Measurements from ENCODE around the gene TFAP2E. TPM values are rescaled to one million over a fixed set of nuclear protein-coding genes. Genes with fewer than 3 reads are reported as not detected.

The TFAP2E gene
- total RNA-seq, 4 donors from 2014 or later: 0.97 to 3.6 TPM; not detected in 2

DNA sequence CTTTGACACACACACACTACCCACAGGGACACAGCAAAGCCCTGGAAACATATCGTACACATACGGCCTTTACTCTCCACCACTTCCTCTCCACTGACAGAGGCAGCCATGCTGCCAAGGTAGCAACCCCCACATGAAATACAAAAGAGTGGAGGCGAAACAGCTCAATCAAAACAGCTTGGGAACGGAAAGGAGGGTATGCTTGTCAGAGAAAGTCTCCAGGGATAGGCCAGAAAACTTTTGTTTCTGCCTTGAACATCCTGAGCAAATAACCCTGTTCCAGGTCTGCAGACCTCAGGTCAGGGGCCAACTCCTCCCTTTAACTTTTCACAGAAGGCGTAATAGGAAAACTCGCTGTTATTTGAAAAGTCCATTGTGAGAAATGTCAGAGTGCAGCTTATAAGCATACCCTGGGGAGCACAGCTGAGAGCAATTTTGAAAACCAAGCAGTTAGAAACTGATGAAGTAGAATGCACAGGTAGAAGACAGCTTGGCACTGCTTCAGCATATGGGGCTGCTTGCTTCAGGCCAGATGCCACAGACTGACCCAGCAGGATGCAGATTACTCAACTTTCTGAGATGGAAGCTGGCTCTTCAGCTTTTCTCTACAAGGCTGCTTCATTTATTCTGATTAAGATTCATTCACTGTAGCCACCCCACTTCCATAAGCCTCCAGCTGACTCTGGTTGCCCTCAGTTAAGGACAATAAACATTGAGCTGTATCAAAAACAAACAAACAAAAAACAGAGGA lies 33.9 kb upstream of the TFAP2E start:
- peaks cover 0 to 5% of the 10 kb centered on the region in 2 donors for H3K4me1 ChIP-seq
- H3K27me3 ChIP-seq: no peaks in the 10 kb centered on the region
- DNase-seq: no peak
- H3K9me3 ChIP-seq: no peaks in the 10 kb centered on the region
- no peak overlapping the region for H3K4me3 ChIP-seq
- H3K36me3 ChIP-seq: no peaks in the 10 kb centered on the region
- H3K27ac ChIP-seq: peak overlapping the region; percentile 21 to 57
- intact Hi-C loops (cut with DNase I; ENCODE audit: low total_unique reads): no loop called here
- TF ChIP-seq, protein P1, sequence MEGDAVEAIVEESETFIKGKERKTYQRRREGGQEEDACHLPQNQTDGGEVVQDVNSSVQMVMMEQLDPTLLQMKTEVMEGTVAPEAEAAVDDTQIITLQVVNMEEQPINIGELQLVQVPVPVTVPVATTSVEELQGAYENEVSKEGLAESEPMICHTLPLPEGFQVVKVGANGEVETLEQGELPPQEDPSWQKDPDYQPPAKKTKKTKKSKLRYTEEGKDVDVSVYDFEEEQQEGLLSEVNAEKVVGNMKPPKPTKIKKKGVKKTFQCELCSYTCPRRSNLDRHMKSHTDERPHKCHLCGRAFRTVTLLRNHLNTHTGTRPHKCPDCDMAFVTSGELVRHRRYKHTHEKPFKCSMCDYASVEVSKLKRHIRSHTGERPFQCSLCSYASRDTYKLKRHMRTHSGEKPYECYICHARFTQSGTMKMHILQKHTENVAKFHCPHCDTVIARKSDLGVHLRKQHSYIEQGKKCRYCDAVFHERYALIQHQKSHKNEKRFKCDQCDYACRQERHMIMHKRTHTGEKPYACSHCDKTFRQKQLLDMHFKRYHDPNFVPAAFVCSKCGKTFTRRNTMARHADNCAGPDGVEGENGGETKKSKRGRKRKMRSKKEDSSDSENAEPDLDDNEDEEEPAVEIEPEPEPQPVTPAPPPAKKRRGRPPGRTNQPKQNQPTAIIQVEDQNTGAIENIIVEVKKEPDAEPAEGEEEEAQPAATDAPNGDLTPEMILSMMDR (IDR thresholded peaks at IDR 0.05): no peak
- no peak for TF ChIP-seq POLR2A (IDR thresholded peaks at IDR 0.05)

DNA sequence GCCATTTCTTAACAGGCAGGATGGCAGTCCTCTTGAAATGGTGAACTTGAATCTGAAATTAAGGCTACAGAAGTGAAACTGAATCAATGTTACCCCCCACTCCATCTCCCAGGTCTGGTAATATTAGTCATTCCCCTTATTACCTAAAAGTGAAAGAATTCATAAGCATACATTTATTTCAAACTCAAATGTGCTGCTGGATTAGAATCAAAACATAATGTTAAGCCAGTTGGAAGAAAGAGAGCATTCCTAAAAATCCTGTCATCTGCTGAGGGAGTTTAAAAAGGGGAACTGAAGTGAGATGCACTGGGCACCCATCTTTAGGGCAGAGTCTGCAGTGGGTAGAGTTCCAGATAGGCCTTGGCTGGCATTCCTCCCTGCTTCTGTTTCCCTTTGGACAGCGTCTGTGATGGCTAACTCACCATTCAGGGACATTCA lies 33.3 kb upstream of the TFAP2E start:
- H3K36me3 ChIP-seq: no peaks in the 10 kb centered on the region
- intact Hi-C loops (cut with DNase I; ENCODE audit: low total_unique reads): no loop called here
- H3K27me3 ChIP-seq: no peaks in the 10 kb centered on the region
- H3K9me3 ChIP-seq: no peaks in the 10 kb centered on the region
- H3K27ac ChIP-seq: peak overlapping the region; percentile 21 to 57
- no peak for DNase-seq
- no peak for TF ChIP-seq POLR2A (IDR thresholded peaks at IDR 0.05)
- TF ChIP-seq, protein P1 (IDR thresholded peaks at IDR 0.05): no peak
- H3K4me1 ChIP-seq: peaks cover 0 to 5% of the 10 kb centered on the region in 2 donors
- H3K4me3 ChIP-seq: no peak overlapping the region

DNA sequence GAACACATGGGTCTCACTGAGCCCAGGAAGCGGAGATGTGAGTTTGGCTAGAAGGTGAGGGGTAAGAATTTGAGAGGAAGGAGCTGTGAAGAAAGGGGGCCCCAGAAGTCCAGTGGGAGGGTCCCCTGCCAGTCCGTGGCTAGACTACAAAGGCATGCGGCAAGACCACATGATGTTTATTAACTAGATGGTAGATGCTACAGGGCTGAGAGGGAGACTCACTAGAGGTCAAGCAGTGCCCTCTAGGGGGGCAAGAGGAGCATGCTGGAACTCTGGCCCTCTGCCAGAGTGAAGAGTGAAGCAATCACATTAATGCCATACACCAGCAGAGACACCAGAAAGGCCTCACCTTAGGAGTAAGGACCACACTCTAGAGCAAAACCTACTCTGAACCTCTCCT lies 28.1 kb upstream of the TFAP2E start:
- H3K9me3 ChIP-seq: no peaks in the 10 kb centered on the region
- no peaks in the 10 kb centered on the region for H3K36me3 ChIP-seq
- TF ChIP-seq POLR2A (IDR thresholded peaks at IDR 0.05): no peak
- TF ChIP-seq, protein P1 (IDR thresholded peaks at IDR 0.05): no peak
- no peak overlapping the region for H3K27ac ChIP-seq
- no peaks in the 10 kb centered on the region for H3K27me3 ChIP-seq
- DNase-seq: no peak
- intact Hi-C loops (cut with DNase I; ENCODE audit: low total_unique reads): no loop called here
- peaks cover 0 to 5% of the 10 kb centered on the region in 2 donors for H3K4me1 ChIP-seq
- no peak overlapping the region for H3K4me3 ChIP-seq

DNA sequence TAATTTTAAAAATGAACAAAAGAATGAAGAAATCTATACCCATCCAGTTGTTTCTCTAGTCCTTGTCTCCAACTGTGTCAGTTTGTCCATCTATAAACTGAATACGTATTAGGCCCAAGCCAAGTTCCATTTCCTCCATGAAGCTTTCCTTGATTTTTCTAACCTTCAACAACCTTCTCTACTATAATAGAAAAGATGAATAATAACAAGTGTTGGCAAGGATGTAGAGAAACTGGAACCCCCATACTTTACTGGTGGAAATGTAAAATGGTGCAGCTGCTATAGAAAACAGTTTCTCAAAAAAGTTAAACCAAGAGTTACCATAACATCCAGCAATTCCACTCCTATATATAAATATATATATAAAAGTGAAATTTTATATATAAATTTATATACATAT lies 26.5 kb upstream of the TFAP2E start:
- H3K9me3 ChIP-seq: no peaks in the 10 kb centered on the region
- H3K4me1 ChIP-seq: peaks cover 0 to 5% of the 10 kb centered on the region in 2 donors
- TF ChIP-seq, protein P1 (IDR thresholded peaks at IDR 0.05): no peak
- no peak for TF ChIP-seq POLR2A (IDR thresholded peaks at IDR 0.05)
- intact Hi-C loops (cut with DNase I; ENCODE audit: low total_unique reads): no loop called here
- no peak overlapping the region for H3K4me3 ChIP-seq
- no peak for DNase-seq
- no peaks in the 10 kb centered on the region for H3K27me3 ChIP-seq
- no peak overlapping the region for H3K27ac ChIP-seq
- no peaks in the 10 kb centered on the region for H3K36me3 ChIP-seq

DNA sequence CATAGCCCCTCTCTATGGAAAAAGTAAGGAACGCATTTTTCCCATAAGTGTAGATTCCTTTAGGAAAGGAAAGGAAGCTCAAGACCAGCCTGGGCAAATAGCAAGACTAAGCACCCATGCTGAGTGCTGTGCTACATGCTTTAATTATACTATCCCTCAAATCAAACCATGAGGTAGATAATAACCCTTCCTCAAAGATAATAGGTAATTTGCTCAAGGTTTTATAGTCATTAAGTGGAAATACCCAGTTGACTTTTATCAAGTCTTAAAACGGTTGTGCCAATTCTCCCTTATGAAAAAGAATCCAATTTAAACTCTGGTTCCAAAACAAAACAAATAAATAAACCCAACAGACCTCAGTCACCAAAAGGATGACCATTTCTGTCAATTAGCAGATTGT lies 19.3 kb upstream of the TFAP2E start:
- TF ChIP-seq POLR2A (IDR thresholded peaks at IDR 0.05): no peak
- TF ChIP-seq, protein P1 (IDR thresholded peaks at IDR 0.05): no peak
- intact Hi-C loops (cut with DNase I; ENCODE audit: low total_unique reads): no loop called here
- Histone ChIP-seq H3K27ac (no peak overlapping the region), H3K4me1 (peaks cover 0 to 1% of the 10 kb centered on the region in 2 donors), H3K36me3 (no peaks in the 10 kb centered on the region), H3K27me3 (no peaks in the 10 kb centered on the region), H3K9me3 (no peaks in the 10 kb centered on the region), H3K4me3 (no peak overlapping the region)
- no peak for DNase-seq

Data from uterus (tissue), 4 donors.